Prostate gland (tissue), 1 donor: Measurements from ENCODE around the gene ZNF391.

ENCODE experiments used
- POLR2A ChIP-seq: fragments of 450-650 bp; IDR thresholded peaks from one replicate; pipeline ENCODE4 v1.6.1; 2016; ENCODE audit warnings: antibody characterized with exemption, mild to moderate bottlenecking
- POLR2AphosphoS5 ChIP-seq: sonication (generic); formaldehyde crosslinking; IDR thresholded peaks from one replicate; pipeline ENCODE4 v1.6.1; 2017; ENCODE audit warnings: antibody characterized with exemption

- TF ChIP-seq POLR2A (no peak), POLR2AphosphoS5 (no peak)
These were observed 20.4 kb upstream of the ZNF391 start for GRCh38 chr6:27368202-27368601.
